GM19239 (cell line): ENCODE measurements around the gene NEURL4.
A peak's percentile ranks its signal among the peaks of the same experiment; 100 is the strongest.

Source experiments
- DNase-seq: peaks from one replicate; pipeline ENCODE4 v3.0.0; 2011; ENCODE audit warnings: low spot score; ENCODE audit not compliant: insufficient read length
- FAIRE-seq: peaks from 2 replicates; lab custom pipeline; 2011; peaks lifted over from hg19 to GRCh38; lab: Jason Lieb, UNC

Gene NEURL4

DNA sequence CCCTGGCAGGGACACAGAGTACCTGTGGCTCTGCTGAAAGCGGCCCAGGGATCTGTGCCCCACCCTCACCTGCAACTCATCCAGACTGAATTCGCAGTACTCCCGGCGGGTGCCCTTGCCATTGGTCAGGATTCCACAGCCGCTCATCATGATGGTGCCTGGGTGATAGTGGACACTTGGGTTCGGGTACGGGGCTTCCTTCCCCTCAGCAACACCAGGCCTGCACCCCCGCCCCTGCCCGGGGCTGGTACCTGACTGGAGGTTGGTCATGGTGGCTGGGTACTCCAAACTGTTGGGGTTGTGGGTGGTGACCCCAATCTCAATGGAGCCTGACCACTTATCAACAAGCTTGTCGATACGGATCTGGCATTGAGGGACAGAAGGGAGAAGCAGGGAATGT is 2.9 kb downstream of the NEURL4 start:
- DNase-seq (no peak), FAIRE-seq (no peak)

DNA sequence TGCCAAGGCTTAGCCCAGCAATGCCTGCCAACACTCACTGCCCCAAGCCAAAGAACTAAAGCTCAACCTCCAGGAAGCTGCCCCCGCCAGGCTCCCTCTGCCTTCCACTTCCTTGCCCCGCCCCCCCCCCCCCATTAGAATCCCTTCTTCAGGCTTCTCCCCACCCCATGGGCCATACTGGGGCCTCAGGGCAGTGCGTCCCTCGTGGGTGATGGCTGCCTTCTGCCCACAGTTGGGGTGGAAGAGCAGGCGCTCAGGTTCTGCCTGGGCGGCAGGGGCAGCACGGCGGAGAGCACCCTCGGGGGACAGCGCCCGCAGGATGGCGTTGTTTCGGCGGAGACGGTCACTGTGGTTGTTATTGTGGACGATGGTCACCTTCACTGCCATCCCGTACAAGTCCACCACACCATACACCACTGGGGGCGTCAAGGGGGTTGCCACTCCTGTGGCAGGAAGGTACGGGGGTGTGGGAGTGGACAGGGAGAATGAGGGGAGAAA is 4.1 kb downstream of the NEURL4 start:
- DNase-seq (no peak), FAIRE-seq (no peak)

- DNase-seq (no peak), FAIRE-seq (no peak)
Observed at GRCh38 chr17:7324438-7324779, 4.7 kb downstream of the NEURL4 start.

DNA sequence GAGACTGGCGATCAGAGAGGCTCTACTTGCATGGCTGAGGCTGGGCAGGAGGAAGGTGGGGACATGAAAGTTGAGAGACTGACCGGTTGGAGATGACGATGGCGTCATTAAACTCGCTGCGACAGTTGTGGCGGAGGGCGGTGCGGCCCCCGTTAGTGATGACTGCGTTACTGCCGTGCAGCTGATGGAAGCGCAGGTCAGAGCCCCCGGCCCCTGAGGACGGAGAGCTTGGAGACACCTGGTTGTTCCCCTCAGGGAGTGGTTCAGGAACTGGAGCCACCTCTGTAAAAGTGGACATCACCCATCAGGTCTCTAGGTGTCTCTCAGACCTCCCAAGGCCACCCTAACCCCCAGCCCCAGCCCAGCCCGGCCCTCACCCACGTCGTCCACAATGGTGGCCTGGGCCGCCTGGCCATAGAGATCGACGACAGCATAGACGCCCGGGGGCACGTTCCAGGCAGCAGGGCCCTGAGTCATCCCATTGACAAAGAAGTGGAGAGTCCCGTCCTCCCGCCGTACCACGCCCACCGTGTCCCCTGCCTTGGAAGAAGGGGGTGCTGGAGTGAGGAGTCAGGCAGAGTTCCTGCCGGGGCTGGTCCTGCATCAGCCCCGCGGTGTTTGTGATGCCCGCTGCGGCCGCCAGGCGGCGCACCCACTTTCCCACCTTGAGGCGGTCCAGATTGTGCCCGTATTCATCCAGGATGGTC is 5.3 kb downstream of the NEURL4 start:
- DNase-seq: peak; percentile 74
- peak; percentile 68 for FAIRE-seq

DNA sequence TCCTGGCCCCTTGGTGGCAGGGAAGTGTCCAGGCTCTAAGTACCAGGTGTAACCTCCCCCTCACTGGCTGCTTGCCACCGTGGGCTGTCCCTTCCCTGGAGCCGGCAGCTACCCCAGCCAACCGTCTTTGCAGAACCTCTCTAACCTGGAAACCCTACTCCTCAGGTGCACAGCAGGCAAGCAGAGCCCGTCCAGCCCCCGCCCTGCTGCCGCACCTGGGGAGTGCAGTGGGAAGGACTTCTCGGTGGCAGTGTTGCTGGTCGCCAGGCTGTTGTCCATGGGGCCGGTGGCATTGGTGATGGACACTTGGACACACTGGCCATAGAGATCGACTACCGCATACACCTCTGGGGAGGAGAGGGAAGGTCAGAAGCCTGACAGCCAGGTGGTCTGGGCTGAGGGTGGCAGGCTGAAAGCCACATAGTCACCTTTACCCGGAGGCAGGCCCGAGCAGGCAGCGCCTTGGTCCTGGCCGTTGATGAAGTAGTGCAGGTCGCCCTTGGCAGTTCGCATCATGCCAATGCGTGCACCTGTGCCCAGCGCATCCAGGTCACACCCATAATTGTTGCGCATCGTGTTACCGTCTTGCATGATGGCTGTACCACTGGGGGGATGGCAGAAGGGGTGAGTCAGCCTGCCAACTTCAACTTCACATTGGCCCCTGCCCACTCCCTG is 6.5 kb downstream of the NEURL4 start:
- no peak for DNase-seq
- FAIRE-seq: no peak

DNA sequence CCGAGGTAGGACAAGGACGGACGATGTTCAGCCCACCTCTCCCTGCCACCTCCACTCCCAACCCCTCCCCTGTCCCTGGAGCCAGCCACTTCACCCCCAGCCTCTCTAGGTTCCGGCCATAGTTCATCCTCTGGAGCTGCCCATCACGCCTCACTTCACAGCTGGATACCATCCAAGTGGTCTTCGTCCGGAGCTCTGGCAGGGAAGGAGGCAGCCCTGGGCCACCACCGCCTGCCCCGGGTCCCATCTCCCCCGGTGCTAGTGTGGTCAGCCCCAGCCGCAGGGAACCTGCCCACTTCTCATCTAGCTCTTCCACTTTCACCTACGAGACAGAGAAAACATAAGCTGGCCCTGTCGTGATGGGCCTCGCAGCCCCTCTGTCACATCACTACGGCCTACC is 7.7 kb downstream of the NEURL4 start:
- DNase-seq (no peak), FAIRE-seq (no peak)

DNA sequence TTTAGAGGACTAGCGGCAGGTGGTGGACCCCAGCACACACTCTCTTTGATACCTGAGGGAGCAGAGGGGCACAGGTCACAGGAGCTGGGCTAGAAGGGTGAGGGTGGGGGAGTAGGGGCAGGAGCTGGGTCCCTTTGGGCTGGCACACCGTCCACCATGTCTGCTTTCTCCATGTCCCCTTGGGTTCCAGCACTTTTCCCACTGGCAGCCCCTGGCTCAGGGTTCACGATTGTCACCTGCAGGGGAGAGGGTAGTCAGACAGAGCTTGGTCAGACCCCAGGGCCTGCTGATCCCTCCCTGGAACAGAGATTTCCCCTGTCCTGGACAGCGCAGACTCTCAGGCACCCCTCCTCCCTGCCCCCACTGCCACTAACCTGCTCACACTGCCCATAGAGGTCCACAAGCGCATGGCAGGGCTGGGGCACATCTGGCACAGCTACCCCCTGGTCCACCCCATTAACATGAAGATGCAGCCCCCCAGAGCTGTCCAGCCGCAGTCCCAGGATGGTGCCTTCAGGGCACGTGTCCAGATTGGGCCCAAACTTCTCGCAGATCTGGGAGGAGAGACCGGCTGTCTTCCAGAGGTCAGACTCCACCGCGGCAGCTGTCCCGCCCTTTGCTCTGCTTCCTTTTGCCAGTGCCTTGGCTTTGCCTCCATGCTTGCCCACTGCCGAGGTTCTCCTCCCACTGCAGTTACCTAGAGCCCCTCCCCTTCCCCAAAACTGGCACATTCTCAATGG is 10.8 kb downstream of the NEURL4 start:
- FAIRE-seq: no peak
- DNase-seq: no peak

- DNase-seq (no peak), FAIRE-seq (no peak)
Observed at GRCh38 chr17:7317161-7317803, 11.9 kb downstream of the NEURL4 start.

DNA sequence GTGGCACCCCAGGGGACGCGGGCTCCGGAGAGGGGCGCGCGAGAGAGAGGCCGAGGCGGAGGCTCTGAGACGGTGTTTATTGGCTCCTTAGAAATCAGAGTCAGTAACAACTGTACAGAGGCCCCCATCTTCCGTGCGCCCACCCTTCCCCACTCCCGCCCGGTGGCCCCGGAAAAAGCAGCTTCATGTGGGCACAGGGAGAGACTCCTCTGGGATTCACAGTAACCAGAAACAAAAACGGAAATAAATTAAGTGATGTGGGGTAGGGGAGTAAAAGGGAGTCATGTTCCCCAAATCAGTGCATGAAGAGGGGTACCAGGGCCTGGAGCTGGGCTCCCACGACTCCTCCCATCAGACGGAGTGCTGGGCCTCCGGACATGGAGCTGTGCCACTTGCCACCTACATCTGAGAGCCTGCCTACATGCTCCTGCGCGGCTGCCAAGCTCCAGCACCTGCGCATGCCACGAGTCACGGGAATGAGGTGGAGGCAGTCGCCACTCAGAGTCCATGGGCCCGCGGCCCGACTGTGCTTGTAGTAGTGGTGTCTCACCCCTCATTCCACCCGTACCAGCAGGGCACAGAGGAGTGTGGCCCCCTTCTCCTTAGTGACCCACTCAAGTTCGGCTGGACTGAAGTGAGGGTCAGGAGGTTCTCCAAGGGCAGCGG is 13.4 kb downstream of the NEURL4 start:
- FAIRE-seq: no peak
- no peak for DNase-seq

- DNase-seq (peak; percentile 99), FAIRE-seq (peak; percentile 94)
Observed at GRCh38 chr17:7314719-7315569, 14.2 kb downstream of the NEURL4 start, which contains the start of gene GPS2. Gene GPS2, minus strand, starts transcription at chr17:7315360. Its CDS starts 308 bp downstream, at chr17:7315052.

DNA sequence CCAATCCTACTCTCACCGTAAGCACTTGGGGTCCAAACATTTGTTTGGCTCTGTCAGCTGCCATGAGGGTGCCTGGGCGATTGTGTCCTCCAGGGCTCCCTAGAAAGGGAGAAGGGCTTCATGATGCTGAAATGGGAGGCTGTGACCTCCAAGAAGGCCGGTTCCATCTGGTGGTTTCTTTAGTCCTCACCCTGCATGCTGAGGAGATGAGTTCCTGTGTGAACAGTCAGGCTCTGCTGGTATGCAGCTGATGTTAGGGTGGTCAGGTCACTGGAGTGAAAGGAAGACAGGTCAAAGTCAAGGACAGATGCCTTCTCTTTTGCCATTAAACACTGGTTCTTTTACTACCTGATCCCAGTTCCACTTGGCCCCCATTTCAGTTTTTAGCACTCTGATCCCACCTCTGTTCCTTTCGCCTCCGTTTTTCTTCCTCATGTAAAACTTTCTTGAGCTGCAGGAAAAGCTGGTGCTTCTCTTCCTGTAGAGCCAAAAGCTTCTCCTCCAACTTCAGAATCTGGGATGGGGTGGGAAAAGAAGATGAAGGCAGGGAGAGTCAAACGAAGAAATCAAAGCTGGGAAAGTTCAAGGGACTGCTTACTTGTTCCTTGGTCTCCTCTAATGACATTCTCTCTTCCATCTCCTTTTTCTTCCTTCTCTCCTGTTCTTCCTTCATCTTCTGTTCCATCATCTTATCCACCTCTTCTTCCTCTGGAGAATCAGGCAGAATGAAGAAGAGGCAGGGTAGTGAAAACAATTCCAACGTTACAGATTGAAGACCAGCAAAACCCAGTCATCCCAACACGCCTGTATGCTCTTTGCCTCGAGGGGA is 15.0 kb downstream of the NEURL4 start:
- FAIRE-seq (peak; percentile 54), DNase-seq (no peak)

DNA sequence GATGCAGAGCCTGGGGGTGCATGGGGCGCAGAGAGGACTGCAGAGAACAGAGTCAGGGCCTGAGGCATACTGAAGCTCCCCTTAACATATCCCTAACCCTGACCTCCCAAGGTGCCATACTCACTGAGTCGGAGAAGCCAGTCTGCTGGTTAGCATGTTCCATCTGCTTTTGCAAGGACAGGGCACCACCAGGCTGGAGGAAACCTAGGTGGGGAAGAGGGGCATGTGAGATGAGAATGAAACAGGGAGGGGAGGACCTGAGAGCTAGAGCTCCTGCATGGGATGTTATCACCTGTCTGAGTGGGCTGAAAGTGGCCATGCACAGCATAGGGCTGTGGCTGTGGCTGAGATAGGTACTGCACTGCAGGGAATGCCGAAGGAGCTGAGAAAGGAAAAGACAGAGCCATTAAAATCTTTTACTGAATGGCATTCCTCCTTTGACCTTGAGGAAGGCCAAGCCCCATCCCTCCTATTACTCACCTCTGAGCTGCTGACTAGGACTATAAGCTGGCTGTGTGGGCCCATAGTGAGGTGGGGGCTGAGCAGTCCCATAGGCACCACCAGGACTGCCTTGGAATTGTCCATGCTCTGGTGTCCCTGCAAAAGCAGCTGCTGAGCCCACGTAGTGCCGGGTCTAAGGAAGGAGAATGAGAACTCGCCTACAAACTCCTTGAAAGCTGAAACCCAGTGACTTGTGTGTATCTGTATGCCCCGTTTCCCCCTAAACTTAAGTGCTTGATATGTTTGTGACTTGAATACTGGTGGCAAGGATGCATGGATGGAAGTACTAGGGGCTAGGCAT is 15.8 kb downstream of the NEURL4 start:
- FAIRE-seq (no peak), DNase-seq (no peak)

DNA sequence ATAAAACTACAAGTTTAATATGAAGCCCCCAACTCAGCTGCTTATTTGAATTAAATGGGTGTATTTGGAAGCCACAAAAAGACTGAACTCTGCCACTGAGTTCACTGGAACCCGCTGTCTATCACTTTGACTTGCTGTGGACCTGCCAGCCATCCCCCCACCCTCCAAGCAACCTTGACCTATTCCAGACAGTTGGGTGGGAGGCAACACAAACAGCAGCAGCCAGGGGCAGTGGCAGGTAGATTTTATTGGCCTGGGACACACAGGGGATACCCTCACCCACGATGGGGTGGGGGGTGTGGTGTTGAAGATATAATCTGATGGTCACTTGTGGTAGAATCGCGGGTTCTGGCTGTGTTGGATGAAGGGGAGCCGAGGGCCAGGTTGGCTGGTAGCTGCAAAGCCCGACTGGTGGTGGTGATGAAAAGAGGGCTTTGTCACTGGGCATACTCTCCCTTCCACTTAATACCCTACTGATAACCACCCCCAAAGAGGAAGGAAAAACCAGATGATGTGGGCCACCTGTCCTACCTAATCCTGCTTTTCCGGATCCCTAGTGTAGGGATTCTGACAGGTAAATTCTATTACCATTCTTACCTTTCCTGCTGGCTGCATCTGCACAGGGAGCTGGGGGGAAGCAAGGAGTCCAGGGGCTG is 16.6 kb downstream of the NEURL4 start:
- DNase-seq: no peak
- no peak for FAIRE-seq

DNA sequence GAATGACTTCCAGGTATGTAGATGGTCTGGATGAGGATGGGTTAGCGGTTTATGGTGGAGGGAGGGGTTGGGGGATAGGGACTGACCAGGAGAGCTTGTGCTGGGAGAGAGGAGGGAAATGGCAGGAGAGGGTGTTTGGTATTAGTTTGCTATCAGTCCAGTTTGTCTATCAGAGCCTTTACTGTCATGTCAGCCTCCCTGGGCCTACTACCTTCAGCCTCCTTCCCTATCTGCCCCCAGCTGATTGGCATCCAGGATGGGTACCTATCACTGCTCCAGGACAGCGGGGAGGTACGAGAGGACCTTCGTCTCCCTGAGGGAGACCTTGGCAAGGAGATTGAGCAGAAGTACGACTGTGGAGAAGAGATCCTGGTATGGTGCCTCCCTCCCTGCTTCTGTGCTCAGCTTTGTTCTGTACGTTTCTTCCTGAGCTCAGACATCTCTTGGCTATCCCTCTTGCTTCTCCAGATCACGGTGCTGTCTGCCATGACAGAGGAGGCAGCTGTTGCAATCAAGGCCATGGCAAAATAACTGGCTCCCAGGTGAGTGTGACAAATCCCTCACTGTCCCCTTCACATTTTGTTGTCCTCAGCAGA is 17.9 kb downstream of the NEURL4 start:
- DNase-seq: no peak
- FAIRE-seq: no peak

GRCh38 chr17:7309628-7310027 is 19.5 kb downstream of the NEURL4 start:
- FAIRE-seq: no peak
- DNase-seq: no peak

DNA sequence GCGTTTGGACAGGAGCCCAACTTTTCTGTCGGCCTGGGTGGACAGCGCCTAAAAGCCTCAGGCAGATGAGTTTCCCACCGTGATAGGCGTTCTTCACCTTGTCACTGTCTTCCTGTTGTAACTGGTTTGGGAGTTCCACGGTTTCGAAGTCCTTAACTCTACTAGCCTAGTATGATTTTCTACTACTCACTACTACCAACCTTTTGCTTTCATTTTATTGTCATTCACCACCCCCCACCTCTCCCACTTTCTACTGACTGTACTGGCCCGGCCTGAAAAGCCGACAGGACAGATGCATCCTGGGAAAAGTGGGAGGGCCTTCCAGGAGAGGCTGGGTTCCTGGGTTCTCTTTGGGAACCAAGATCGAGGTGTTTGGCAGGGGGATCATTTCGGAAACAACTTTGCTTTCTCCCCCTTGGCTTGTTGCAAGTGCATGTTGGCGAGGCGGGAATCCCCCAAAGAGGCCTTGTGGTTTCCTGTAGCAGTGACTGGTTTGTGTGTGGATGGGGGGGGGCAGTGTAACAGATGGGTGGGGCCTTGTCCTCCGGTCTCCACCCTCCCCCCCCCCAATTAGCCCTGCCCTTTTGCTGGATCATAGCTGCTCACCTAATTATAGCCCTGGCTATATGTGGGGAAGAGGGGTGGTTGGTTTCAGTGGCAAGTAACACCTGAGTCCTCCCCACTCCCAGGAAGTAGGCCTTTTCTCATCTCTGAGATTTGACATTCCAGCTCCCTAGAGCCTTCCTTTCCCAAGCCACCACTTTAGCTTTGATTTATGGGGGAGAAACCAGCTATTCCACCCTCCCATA is 20.3 kb downstream of the NEURL4 start:
- FAIRE-seq (peak; percentile 94), DNase-seq (peak; percentile 59)
